Lung microvascular endothelial cell (primary cell): ENCODE data around the gene SMS. TPM values are rescaled to one million over a fixed set of nuclear protein-coding genes. Genes with fewer than 3 reads are reported as not detected.

ENCODE experiments used
- DNase-seq, 2 donors: peaks; one replicate each; pipeline versions ENCODE4 v3.0.0 to v3.0.0-alpha.2; 2010; ENCODE audit warnings: low read depth in 2 of 2
- total RNA-seq: library from RNA; depleted of rRNA; stranded (reverse); fragments of >200 nt; gene quantifications from 2 replicates; pipeline ENCODE4 v1.2.1, GENCODE V29; 2014

Gene SMS
- 99.4 and 137 TPM in 2 replicates for total RNA-seq

DNA sequence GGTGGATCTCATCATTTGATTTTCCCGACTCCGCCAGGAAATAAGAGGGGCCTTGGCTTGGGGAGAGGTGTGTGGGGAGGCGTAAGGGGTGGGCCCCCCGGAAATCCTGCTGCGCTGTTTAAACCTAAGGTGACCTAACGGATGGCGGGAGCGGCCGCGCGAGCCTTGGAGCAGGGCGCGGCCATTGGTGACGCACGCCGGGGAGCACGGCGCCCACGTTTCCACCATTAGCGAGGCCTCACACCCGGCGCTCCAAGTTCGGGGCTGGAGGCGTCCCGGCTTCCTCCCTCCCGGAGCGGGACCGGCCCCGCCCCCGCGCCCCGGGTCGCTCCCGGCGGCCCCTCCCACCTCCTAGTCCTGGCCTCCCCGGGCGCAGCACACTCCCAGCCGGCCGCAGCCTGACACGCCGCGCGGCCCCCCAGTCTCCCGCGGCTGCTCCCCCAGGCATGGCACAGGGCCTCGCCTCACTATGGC, at the start of gene SMS:
SMS (plus strand) TSS at position 354 of the 474 bp plus-strand sequence; CDS start at position 470, 116 bp downstream.
- peak; percentile 65 to 69 for DNase-seq

- DNase-seq: no peak
These were observed 35.2 kb upstream of the SMS start for GRCh38 chrX:21905313-21905712.

DNA sequence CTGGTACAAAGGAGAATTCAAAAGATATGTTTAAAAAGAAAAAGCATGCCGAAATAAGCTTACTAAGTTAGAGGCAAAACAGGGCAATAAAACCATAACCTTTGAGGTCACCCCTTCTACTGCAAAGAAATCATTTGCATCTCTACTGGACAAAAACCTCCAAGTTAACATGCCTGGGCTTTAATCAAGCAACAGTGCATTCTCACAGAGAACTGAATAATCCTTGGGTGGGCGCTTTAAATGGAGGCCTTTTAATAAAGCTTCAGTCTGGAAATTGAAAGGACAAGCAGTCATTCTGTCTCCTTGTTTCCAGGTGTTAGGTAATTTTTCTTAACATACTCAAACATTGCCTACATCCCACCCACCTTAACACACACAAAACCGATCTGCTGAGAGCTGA, 34.6 kb upstream of the SMS start:
- DNase-seq: no peak

- DNase-seq: peak in 1 of 2 donors; percentile 9
These were observed 33.2 kb upstream of the SMS start for GRCh38 chrX:21907260-21907659.

DNA sequence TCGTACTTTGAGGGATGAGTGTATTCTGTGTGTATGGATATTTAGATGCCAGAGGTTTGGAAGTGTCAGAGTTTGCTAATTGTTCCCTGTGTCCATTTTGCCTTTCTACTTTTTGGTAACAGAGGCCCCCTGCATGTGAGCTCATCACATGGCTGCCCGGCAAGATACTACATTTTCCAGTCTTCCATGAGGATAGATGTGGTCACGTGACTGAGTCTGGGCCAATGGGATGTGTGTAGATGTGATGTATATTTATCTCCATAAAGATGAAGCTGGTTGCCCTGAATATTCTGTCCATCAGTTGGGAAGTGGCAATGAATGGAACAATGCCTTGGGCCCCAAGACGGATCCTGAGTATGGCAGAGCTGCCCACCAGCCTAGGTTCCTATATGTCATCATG, 29.0 kb upstream of the SMS start:
- no peak for DNase-seq

DNA sequence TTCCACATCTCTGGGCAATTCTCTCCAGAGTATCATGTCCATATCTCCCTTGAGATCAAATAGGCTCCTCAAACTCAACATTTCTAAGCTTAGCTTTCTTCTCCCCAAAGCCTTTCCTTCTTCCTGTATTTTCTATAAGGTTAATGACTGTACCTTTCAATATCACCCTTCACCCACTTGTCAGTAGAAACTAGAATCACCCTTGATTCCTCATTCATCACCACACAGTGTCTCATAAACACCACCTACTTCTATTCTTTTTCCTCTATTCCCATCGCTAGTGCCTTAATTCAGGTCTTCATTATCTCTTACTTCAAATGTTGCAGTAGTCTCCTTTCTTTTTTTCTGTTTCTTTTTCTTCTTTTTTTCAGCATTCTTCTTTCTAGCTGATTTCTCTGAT, 28.3 kb upstream of the SMS start:
- DNase-seq: no peak

GRCh38 chrX:21912989-21913388, 27.5 kb upstream of the SMS start:
- DNase-seq: no peak

- peak; percentile 23 to 74 for DNase-seq
These were observed 14.4 kb upstream of the SMS start for GRCh38 chrX:21926116-21926515.

GRCh38 chrX:21926527-21927278, 13.8 kb upstream of the SMS start:
- DNase-seq: peak; percentile 94 to 96

DNA sequence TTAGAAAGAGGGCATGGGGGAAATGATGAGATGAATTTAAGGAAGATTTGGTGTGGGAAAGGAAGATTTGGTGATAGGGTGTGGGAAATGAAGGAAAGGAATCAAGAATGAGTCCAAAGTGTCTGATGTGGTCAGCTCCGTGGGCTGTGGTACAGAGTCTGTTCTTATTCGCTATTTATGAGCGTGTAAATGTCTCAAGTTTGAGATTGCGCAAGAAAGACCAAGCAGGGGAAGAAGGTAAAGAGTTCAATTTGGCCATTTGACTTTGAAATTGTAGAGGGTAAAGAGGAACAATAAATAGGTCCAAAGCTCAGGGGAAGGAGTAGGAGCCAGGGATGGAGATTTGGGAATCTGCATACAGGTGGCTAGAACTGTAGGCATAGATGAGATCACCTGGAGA, 11.3 kb upstream of the SMS start:
- no peak for DNase-seq

DNA sequence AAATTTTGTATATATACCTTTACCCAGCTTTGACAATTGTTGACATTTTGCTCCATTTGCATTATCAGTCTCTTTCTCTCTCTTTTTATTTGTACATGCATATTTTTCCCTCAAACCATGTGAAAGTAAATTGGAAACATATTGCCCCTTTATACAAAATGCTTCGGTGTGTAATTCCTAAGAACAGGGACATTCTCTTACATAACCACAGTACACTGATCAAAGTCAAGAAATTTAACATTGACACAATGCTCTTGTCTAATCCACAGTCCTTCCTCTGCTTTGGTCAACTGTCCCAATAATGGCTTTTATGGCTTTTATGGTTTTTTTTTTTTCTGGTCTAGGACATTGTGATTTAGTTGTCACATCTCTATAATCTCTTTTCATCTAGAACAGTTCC, 9.5 kb upstream of the SMS start:
- no peak for DNase-seq

- DNase-seq: peak; percentile 81 to 90
These were observed 8.1 kb upstream of the SMS start for GRCh38 chrX:21932292-21933002.

GRCh38 chrX:21933077-21933476, 7.4 kb upstream of the SMS start:
- DNase-seq: no peak

DNA sequence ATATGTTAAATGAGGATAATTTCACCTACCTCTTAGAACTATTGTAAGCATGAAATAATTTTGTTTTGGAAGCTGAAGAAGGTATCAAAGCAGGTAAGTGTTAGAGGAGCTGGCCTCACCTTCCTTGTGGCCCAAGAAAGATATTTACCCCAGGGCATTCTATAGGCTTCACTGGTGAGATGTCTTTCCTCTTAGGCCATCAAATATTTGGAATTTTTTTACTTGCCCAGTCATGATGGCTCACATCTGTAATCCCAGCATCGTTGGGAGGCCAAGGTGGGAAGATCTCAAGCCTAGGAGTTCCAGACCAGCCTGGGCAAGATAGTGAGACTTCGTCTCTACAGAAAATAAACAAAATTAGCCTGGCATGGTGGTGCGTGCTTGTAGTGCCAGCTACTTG, 6.1 kb upstream of the SMS start:
- DNase-seq: no peak

- DNase-seq: no peak
These were observed 603 bp upstream of the SMS start for GRCh38 chrX:21939906-21940305.

DNA sequence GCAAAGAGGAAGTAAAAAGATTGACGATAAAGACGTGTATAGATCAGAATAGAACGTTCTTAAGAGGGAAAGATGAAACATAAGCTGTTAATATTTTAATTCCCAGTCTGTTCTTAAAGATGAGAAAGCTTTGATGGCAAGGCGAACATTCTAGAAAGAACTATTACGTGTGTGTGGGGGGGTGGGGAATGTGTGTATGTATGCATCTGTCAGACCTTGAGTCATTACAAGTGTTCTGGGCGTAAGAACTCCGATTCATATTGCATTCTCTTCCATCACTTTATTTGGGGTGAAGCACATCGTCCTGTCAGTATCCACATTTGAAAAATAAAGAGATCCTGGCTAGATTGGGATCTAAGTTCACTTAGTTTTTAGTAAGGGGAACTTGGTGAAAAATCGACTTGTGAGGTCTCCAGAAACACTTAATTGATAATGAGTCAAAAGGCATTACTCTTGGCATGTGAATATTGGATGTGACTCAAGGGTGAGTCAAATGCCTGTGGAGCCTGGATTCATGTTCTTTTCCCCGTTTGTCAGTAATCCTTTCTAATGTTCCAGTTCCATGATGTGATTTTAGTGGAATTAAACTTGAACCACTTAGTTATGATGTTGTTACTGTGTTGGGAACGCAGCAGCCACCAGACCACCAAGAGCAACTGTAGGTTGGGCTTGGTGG, 3.1 kb downstream of the SMS start:
- peak in 1 of 2 donors; percentile 78 for DNase-seq

DNA sequence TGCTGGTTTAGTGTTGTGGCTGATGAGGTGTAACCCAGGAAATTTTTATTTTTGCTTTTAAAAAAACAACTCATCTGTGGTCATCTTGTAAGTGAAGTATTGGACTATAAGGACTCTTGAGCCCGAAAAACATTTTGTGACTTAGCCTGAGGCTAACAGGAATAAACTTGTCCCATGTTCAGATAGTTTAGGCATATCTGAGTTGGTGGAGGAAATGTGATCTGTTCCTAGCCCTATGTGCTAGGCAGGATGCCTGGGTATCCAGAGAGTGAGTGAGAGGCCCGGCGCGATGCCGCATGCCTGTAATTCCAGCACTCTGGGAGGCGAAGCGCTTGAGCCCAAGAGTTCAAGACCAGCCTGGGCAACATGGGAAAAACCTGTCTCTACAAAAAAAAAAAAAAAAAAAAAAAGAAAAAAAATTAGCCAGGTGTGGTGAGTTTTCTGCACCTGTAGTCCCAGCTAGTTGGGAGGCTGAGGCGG, 3.7 kb downstream of the SMS start:
- no peak for DNase-seq

DNA sequence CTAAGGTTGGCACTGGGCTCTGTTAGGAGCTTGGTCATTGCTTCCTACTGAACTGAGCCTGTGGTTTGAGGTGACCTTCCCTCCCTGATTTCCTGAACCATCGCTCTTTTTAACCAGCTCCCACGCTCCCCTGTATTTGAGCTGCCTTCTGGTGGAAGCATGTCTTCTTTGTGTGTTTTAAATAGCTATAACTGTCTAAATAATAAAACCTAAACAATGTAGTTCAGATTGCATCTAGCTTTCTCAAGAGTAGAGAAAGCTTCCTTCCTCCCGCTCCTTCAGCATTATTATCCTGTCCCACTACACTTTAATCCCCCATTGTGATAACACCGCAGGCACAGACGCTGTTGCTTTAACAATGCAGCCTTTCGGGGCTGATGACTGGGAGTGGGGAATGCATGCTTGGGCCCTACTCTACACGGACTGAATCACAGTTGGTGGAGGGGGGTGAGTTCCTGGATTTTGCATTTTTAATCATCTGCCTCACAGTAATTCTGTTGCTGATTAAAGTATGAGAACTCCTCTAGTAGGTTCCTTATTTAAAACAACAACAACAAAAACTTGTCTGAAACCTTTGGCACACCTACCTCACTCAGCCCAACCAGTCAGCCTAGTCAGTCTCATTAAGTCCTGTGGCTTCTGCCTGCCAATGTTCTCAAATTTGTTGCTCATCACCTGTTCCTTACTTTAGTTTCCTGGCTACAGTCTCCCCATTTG, 6.6 kb downstream of the SMS start:
- peak; percentile 47 to 73 for DNase-seq

DNA sequence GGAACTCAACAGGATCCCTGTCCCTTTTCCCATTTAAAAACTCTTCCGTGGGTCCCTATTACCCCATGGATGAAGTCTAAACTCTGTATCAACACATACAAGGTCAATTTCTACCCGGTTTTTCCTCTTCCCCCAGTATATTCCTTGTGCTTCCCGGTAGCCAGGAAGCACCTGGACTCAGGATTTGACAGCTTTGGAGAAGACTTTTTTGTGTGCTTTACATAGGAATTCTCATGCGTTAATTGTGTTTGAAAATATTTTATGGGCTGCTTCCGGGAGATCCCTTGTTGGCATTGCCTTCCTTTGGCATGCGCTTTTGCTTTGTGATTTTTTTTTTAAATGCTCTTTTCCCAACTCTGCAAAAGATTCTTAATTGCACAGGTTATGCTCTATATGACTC, 7.2 kb downstream of the SMS start:
- DNase-seq: peak; percentile 44 to 66

DNA sequence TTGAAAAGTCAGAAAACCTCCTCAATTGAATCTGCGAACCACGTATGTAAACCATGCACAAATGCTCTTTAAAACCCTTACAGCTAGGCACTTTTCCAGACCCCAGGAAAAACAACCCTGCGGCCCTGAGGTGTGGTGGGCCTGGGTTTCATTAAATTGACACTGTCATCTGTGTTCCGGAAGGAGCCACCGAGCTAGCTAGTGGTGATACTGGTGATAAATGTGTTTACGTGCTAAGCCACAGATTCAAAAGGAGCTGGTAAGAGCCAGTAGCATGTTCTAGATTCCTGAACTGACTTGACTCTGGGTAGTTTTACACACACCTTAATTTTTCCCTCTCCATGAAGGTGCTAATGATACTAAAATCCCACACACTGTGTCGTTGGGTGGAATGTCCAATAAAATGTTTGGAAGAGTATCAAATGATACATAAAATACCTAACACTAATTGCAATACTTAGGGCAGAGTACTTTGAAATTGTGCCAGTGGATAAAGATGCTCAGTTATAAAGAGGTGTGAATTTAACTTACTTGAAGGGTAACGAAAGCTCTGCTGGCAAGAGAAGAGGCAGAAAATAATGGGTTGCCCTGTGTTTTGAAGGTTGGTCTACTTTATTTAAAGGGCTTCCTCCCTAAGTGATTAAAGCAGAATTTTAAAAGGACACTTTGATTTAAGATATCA, 8.5 kb downstream of the SMS start:
- no peak for DNase-seq

DNA sequence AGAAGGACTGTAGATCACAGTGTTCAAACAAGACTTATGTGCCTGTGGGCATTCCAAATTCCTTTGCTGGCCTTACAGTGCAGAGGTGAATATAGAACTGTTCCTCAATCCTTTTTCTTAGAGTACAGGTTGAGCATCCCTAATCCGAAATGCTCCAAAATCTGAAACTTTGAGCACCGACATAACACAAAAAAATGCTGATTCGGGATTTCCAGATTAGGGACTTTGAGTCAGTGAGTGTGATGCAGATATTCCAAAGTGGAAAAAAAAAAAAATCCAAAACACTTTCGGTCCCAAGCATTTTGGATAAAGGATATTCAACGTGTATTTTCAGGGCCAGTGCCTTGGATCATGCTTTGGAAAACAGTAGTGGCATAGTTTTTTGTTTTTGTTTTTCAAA, 9.2 kb downstream of the SMS start:
- DNase-seq: no peak
